Osteoblast (primary cell): ENCODE measurements around the gene ACAA1. TPM values are rescaled to one million over a fixed set of nuclear protein-coding genes. Genes with fewer than 3 reads are reported as not detected.

ENCODE experiments used
- DNase-seq: peaks from one replicate; pipeline ENCODE4 v3.0.0; 2011; ENCODE audit warnings: low spot score, mixed read lengths; ENCODE audit not compliant: insufficient read length; ENCODE audit errors: missing footprints
- H2AFZ ChIP-seq: 2 replicates; pipeline ENCODE4 v1.6.0; 2011; ENCODE audit warnings: mild to moderate bottlenecking, low read length
- H3K27ac ChIP-seq: 2 replicates; pipeline ENCODE4 v1.5.1; 2011; ENCODE audit warnings: mild to moderate bottlenecking, low read depth, low read length, moderate library complexity
- H3K27me3 ChIP-seq: 2 replicates; pipeline ENCODE4 v1.6.0; 2012; ENCODE audit warnings: mild to moderate bottlenecking, control low read depth, inconsistent platforms, low read length, moderate library complexity; ENCODE audit not compliant: insufficient read depth
- H3K36me3 ChIP-seq: 2 replicates; pipeline ENCODE4 v1.5.1; 2011; ENCODE audit warnings: mild to moderate bottlenecking, low read length, control low read depth, moderate library complexity; ENCODE audit not compliant: insufficient read depth
- H3K4me1 ChIP-seq: 2 replicates; pipeline ENCODE4 v1.5.1; 2011; ENCODE audit warnings: mild to moderate bottlenecking, low read length, control low read depth, moderate library complexity; ENCODE audit not compliant: insufficient read depth
- H3K4me2 ChIP-seq: 2 replicates; pipeline ENCODE4 v1.6.0; 2011; ENCODE audit warnings: mild to moderate bottlenecking, low read length; ENCODE audit not compliant: insufficient read depth
- H3K4me3 ChIP-seq: fragments of 200-600 bp; sonication (generic); 3 replicates; pipeline ENCODE4 v1.5.1; 2012; ENCODE audit warnings: mild to moderate bottlenecking, low read length, inconsistent platforms; ENCODE audit not compliant: insufficient read depth
- H3K79me2 ChIP-seq: 2 replicates; pipeline ENCODE4 v1.6.0; 2012; ENCODE audit warnings: mild to moderate bottlenecking, low read length, control low read depth, inconsistent platforms; ENCODE audit not compliant: insufficient read depth
- H3K9me3 ChIP-seq: 2 replicates; pipeline ENCODE4 v1.5.1; 2011; ENCODE audit warnings: low read depth, low read length, control low read depth
- H4K20me1 ChIP-seq: 2 replicates; pipeline ENCODE4 v1.6.0; 2012; ENCODE audit warnings: mild to moderate bottlenecking, low read length, control low read depth; ENCODE audit not compliant: insufficient read depth
- total RNA-seq: library from RNA; depleted of rRNA; stranded (reverse); fragments of >200 nt; gene quantifications from 2 replicates; pipeline ENCODE4 v1.2.3, GENCODE V29; 2012
- TF ChIP-seq, protein P1 (sequence below): IDR thresholded peaks from 2 replicates; pipeline ENCODE4 v1.5.1; 2011; ENCODE audit warnings: mild to moderate bottlenecking, low read depth, low read length, moderate library complexity; ENCODE audit errors: extremely low read depth

Gene ACAA1
- total RNA-seq, 1 donor, result 17.4 TPM

DNA sequence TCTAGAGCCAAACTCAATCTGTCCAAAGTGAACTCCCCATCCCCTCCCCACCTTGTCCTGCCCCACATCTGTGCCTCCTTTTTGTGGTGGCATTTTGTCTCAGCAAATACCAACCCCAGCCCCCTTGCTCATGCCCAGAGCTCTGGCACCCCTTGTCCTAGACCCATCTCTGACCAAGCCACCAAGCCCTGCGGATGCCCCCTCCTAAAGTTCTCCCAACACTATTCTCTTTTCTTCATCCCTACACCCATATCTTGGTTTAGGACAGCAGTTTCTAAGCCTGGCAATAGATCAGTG lies 17.7 kb downstream of the ACAA1 start:
- DNase-seq, result no peak
- Histone ChIP-seq H3K4me2 (no peak overlapping the region), H3K4me1 (no peaks in the 10 kb centered on the region), H2AFZ (no peak overlapping the region), H3K9me3 (no peaks in the 10 kb centered on the region), H3K4me3 (no peak overlapping the region), H4K20me1 (no peaks in the 10 kb centered on the region), H3K27ac (no peak overlapping the region), H3K79me2 (no peaks in the 10 kb centered on the region), H3K36me3 (peaks cover 14% of the 10 kb centered on the region), H3K27me3 (peaks cover 13% of the 10 kb centered on the region)
- TF ChIP-seq, protein P1, sequence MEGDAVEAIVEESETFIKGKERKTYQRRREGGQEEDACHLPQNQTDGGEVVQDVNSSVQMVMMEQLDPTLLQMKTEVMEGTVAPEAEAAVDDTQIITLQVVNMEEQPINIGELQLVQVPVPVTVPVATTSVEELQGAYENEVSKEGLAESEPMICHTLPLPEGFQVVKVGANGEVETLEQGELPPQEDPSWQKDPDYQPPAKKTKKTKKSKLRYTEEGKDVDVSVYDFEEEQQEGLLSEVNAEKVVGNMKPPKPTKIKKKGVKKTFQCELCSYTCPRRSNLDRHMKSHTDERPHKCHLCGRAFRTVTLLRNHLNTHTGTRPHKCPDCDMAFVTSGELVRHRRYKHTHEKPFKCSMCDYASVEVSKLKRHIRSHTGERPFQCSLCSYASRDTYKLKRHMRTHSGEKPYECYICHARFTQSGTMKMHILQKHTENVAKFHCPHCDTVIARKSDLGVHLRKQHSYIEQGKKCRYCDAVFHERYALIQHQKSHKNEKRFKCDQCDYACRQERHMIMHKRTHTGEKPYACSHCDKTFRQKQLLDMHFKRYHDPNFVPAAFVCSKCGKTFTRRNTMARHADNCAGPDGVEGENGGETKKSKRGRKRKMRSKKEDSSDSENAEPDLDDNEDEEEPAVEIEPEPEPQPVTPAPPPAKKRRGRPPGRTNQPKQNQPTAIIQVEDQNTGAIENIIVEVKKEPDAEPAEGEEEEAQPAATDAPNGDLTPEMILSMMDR, result no peak

DNA sequence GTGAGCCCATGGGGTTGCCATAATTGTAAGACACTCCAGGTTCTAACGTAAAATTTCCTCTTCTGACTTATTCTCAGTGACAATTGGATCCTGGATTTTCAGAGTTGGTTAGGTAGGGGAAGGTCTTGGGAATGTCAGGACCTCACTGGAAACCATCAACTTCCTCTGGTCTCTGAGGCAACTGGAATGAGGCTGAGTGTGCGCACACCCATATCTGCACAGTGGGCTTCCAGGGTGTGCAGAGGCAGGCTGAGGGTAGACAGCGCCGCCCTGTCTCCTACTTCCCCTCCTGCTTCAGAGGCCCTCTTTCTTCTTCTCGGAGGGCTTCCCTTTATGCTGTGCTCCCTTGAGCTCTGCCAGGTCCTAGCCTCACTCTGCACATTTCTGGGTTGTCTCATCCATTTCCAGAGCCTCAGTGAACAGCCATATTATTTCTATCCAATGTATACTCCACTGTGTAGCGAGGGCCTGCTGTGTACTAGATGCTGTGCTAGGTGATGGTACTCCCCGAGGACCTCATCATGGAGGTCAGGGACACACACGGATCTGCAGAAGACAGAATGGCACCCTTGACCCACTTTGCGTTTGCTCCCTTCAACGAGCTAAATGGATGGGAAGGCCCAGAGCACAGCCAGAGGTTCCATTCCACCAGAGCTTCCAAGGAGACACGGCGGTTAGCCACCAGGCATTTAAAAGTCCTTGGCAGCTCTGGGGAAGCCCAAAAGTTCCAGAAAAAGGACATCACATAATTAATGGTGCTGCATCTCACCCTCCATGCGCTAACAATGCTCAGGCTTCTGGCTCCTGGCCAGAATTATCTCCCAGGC lies 18.3 kb downstream of the ACAA1 start:
- Histone ChIP-seq H3K27ac (no peak overlapping the region), H2AFZ (no peak overlapping the region), H4K20me1 (no peaks in the 10 kb centered on the region), H3K27me3 (peaks cover 13% of the 10 kb centered on the region), H3K9me3 (no peaks in the 10 kb centered on the region), H3K4me1 (no peaks in the 10 kb centered on the region), H3K4me2 (no peak overlapping the region), H3K36me3 (peaks cover 14% of the 10 kb centered on the region), H3K79me2 (no peaks in the 10 kb centered on the region), H3K4me3 (no peak overlapping the region)
- TF ChIP-seq, protein P1, result no peak
- no peak for DNase-seq

DNA sequence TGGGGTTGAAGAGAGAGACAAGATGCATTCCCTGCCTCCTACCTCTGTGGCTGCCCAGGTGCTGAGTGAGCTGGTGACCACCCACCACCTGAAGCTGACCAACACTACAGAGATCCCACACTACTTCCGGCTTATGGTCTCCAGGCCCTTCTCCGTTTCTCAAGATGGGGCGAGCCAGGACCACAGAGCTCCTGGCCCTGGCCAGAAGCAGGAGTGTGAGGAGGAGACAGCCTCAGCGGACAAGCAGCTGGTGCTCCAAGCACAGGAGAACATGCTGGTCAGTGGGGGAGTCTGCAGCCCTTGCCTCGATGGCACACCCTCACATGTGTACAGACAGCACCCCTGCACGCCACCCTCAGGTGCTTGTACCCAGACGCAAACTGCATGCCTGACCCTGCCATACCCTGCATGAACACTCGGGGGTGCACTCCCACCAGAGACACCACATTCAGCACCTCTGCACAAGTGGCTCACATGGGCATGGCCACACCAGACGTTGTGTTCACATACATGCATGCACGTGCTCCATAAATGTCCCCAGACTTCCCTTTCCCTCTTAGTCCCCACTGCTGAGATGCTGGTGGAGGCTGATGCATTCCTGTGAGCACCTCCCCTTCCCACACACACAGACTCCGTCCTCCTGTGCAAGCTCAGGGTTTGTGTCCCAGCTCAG lies 19.0 kb downstream of the ACAA1 start:
- TF ChIP-seq, protein P1, result peak; percentile 78
- Histone ChIP-seq H2AFZ (no peak overlapping the region), H4K20me1 (no peaks in the 10 kb centered on the region), H3K4me2 (no peak overlapping the region), H3K27ac (no peak overlapping the region), H3K4me3 (no peak overlapping the region), H3K4me1 (no peaks in the 10 kb centered on the region), H3K27me3 (peaks cover 13% of the 10 kb centered on the region), H3K9me3 (no peaks in the 10 kb centered on the region), H3K79me2 (no peaks in the 10 kb centered on the region), H3K36me3 (peaks cover 9% of the 10 kb centered on the region)
- peak; percentile 96 for DNase-seq

DNA sequence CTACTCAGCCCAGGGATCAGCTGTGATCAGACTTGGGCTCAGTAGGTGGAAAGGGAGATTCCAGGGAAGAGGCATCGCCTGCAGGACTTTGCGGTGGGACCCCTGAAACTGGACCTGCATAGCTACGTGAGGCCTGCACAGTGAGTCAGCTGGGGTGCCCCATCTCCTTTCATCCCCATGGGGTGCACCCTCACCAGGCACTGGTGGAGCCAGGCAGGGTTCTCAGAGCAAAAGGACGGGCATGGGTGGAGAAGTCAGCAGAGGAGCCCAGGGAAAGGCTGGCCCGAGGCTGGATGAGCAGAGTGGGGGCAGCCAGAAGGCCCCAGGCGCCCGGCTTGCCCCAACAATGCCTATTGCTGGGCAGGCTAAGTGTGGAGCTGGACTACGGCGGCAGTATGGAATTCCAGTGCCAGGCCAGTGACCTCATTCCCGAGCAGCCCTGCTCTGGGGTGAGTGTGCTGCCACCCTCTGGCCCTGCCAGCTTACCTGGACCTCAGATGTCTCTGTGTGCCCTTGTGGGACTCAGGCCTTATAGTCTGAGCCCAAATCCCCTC lies 19.7 kb downstream of the ACAA1 start:
- Histone ChIP-seq H4K20me1 (no peaks in the 10 kb centered on the region), H2AFZ (no peak overlapping the region), H3K4me2 (no peak overlapping the region), H3K36me3 (peaks cover 2% of the 10 kb centered on the region), H3K9me3 (no peaks in the 10 kb centered on the region), H3K27me3 (peaks cover 13% of the 10 kb centered on the region), H3K27ac (no peak overlapping the region), H3K4me3 (no peak overlapping the region), H3K4me1 (no peaks in the 10 kb centered on the region), H3K79me2 (no peaks in the 10 kb centered on the region)
- peak; percentile 87 for DNase-seq
- TF ChIP-seq, protein P1, result no peak
